ENCODE measurements around the gene NSRP1. TPM values are rescaled to one million over a fixed set of nuclear protein-coding genes. Genes with fewer than 3 reads are reported as not detected.
"Not testable (repeated sequence)": the region's sequence is repeated elsewhere in the genome, so short reads cannot be mapped to it uniquely, and the experiment has no call there.

Gene NSRP1
- polyA plus RNA-seq, 12 donors: 21.8 to 67.5 (median 30.8) TPM; not detected in 1

GRCh38 chr17:30174556-30174955 is 57.9 kb downstream of the NSRP1 start:
- DNase-seq: no peak

GRCh38 chr17:30176855-30177254 is 60.2 kb downstream of the NSRP1 start:
- no peak for DNase-seq

GRCh38 chr17:30186761-30187160 is 70.1 kb downstream of the NSRP1 start:
- DNase-seq: no peak

GRCh38 chr17:30187573-30187972 is 71.0 kb downstream of the NSRP1 start:
- no peak for DNase-seq

GRCh38 chr17:30188211-30188939 is 71.8 kb downstream of the NSRP1 start:
- DNase-seq: no peak

GRCh38 chr17:30191072-30191471 is 74.5 kb downstream of the NSRP1 start:
- no peak for DNase-seq

- no peak for DNase-seq
These were observed 79.9 kb downstream of the NSRP1 start for GRCh38 chr17:30196504-30196903.

- no peak for DNase-seq
These were observed 80.8 kb downstream of the NSRP1 start for GRCh38 chr17:30197416-30197815.

GRCh38 chr17:30199600-30199999 is 83.0 kb downstream of the NSRP1 start:
- DNase-seq: no peak

- no peak for DNase-seq
These were observed 83.5 kb downstream of the NSRP1 start for GRCh38 chr17:30200106-30200505.

GRCh38 chr17:30200656-30201055 is 84.0 kb downstream of the NSRP1 start:
- not testable (repeated sequence) for DNase-seq

- no peak for DNase-seq
These were observed 86.9 kb downstream of the NSRP1 start for GRCh38 chr17:30203471-30203981.

GRCh38 chr17:30207655-30208054 is 91.0 kb downstream of the NSRP1 start:
- no peak for DNase-seq

GRCh38 chr17:30208214-30208613 is 91.6 kb downstream of the NSRP1 start:
- no peak for DNase-seq

- DNase-seq: no peak
These were observed 93.3 kb downstream of the NSRP1 start for GRCh38 chr17:30209930-30210329.

- DNase-seq: no peak
These were observed 93.8 kb downstream of the NSRP1 start for GRCh38 chr17:30210366-30210765.

- no peak for DNase-seq
These were observed 94.3 kb downstream of the NSRP1 start for GRCh38 chr17:30210901-30211300.

GRCh38 chr17:30211371-30211770 is 94.8 kb downstream of the NSRP1 start:
- no peak for DNase-seq

GRCh38 chr17:30212750-30213149 is 96.1 kb downstream of the NSRP1 start:
- no peak for DNase-seq

GRCh38 chr17:30217054-30217453 is 100.4 kb downstream of the NSRP1 start:
- DNase-seq: no peak

- no peak for DNase-seq
These were observed 101.2 kb downstream of the NSRP1 start for GRCh38 chr17:30217746-30218245.

GRCh38 chr17:30218799-30219198 is 102.2 kb downstream of the NSRP1 start:
- no peak for DNase-seq

- no peak for DNase-seq
These were observed 102.7 kb downstream of the NSRP1 start for GRCh38 chr17:30219315-30219714.

- DNase-seq: no peak
These were observed 103.2 kb downstream of the NSRP1 start for GRCh38 chr17:30219833-30220232.
